Spleen (tissue), 11 donors: ENCODE results near the gene PDCD1LG2. TPM values are rescaled to one million over a fixed set of nuclear protein-coding genes. Genes with fewer than 3 reads are reported as not detected.

ENCODE experiments used
- DNase-seq: peaks from one replicate; pipeline ENCODE4 v3.0.0-alpha.2; 2020
- H3K27ac ChIP-seq, 8 donors: fragments of 200-600 bp; sonication (generic) in 7 of 8; 1 replicate in 4 of 8; 2 replicates in 4 of 8; pipeline versions ENCODE4 v1.5.0 to v1.8.0; 2016 to 2021; ENCODE audit warnings: inconsistent platforms in 4 of 8, mild to moderate bottlenecking in 4 of 8, moderate library complexity in 1 of 8
- H3K27me3 ChIP-seq, 7 donors: fragments of 200-600 bp; sonication (generic) in 6 of 7; replicated peaks in 1 of 7; 1 replicate in 4 of 7; 2 replicates in 3 of 7; pipeline versions ENCODE4 v1.5.0 to v1.8.0; 2016 to 2021; ENCODE audit warnings: inconsistent platforms in 3 of 7, mild to moderate bottlenecking in 1 of 7
- H3K36me3 ChIP-seq, 6 donors: fragments of 200-600 bp; sonication (generic) in 5 of 6; 1 replicate in 4 of 6; 2 replicates in 2 of 6; pipeline versions ENCODE4 v1.5.0 to v1.8.0; 2016 to 2021; ENCODE audit warnings: inconsistent platforms in 2 of 6
- H3K4me1 ChIP-seq, 6 donors: fragments of 200-600 bp; sonication (generic) in 5 of 6; 1 replicate in 3 of 6; 2 replicates in 3 of 6; pipeline versions ENCODE4 v1.5.0 to v1.8.0; 2016 to 2021; ENCODE audit warnings: inconsistent platforms in 3 of 6
- H3K4me3 ChIP-seq, 8 donors: fragments of 200-600 bp; sonication (generic) in 7 of 8; 1 replicate in 4 of 8; 2 replicates in 4 of 8; pipeline versions ENCODE4 v1.5.0 to v1.8.0; 2016 to 2021; ENCODE audit warnings: inconsistent platforms in 4 of 8, mild to moderate bottlenecking in 4 of 8, moderate library complexity in 2 of 8
- H3K9me3 ChIP-seq, 8 donors: fragments of 200-600 bp; sonication (generic) in 7 of 8; 1 replicate in 4 of 8; 2 replicates in 4 of 8; pipeline versions ENCODE4 v1.5.0 to v1.8.0; 2016 to 2021; ENCODE audit warnings: inconsistent platforms in 4 of 8
- POLR2A ChIP-seq, 3 donors: fragments of 450-650 bp; IDR thresholded peaks; one replicate each; pipeline ENCODE4 v1.5.1; 2017; ENCODE audit warnings: antibody characterized with exemption in 3 of 3, mild to moderate bottlenecking in 1 of 3
- POLR2AphosphoS5 ChIP-seq, 3 donors: sonication (generic); formaldehyde crosslinking; IDR thresholded peaks; one replicate each; pipeline ENCODE4 v1.5.1; 2017; ENCODE audit warnings: antibody characterized with exemption in 3 of 3
- WGBS, 5 donors: extraction: QIAGEN DNeasy Blood & Tissue Kit in 3 of 5; methylation state at CpG; one replicate each; pipeline versions ENCODE4 v1.1.5 to v1.1.7; 2013 to 2018; 5-methylcytosine and 5-hydroxymethylcytosine counted together
- intact Hi-C: fragments of 100-400 bp; cut with DNase I; formaldehyde crosslinking; loops from one replicate; pipeline ENCODE4 v1.15.0; 2023; ENCODE audit warnings: low total_unique reads
- polyA plus RNA-seq, 3 donors: library from polyadenylated mRNA; stranded (reverse); fragments of 200-250 nt; gene quantifications; one replicate each; pipeline ENCODE4 v1.2.1, GENCODE V29; 2013
- total RNA-seq, 7 donors: library from RNA; depleted of rRNA in 3 of 7; stranded (reverse); fragments of >200 nt in 3 of 7; fragmentation: NEBNext Ultra II Directional in 4 of 7; extraction: Animal tissue kit (Norgen Biotek cat#: 25700) in 4 of 7; gene quantifications; one replicate each; pipeline versions ENCODE4 v1.1.0 to v1.2.1, GENCODE V29; 2016 to 2021
- TF ChIP-seq, protein P1 (sequence below), 11 experiments: fragments of 200-600 bp in 7 of 11; fragments of 450-650 bp in 4 of 11; sonication (generic) in 4 of 11; IDR thresholded peaks in 8 of 11; conservative IDR thresholded peaks in 3 of 11; 1 replicate in 7 of 11; 2 replicates in 4 of 11; pipeline versions ENCODE4 v1.4.0 to v1.8.0; 2016 to 2021; ENCODE audit warnings: antibody characterized with exemption in 11 of 11, inconsistent platforms in 4 of 11, mild to moderate bottlenecking in 1 of 11
- donor health status: healthy with polysubstance abuse.
- donor health status: DM: no; HTN: no; CAD: no; lungs with moderate emphysema.
- donor health status: DM: no; HTN: no; CAD: no.
- donor health status: Bipolar disorder and iron deficiency.
- donor health status: healthy.
- donor health status: DM: no; HTN: no; CAD: no.
- donor health status: DM: yes; HTN: yes; CAD: no.

Gene PDCD1LG2
- total and polyA plus RNA-seq, 10 donors = 2.0 to 29.3 (median 17.4) TPM

DNA sequence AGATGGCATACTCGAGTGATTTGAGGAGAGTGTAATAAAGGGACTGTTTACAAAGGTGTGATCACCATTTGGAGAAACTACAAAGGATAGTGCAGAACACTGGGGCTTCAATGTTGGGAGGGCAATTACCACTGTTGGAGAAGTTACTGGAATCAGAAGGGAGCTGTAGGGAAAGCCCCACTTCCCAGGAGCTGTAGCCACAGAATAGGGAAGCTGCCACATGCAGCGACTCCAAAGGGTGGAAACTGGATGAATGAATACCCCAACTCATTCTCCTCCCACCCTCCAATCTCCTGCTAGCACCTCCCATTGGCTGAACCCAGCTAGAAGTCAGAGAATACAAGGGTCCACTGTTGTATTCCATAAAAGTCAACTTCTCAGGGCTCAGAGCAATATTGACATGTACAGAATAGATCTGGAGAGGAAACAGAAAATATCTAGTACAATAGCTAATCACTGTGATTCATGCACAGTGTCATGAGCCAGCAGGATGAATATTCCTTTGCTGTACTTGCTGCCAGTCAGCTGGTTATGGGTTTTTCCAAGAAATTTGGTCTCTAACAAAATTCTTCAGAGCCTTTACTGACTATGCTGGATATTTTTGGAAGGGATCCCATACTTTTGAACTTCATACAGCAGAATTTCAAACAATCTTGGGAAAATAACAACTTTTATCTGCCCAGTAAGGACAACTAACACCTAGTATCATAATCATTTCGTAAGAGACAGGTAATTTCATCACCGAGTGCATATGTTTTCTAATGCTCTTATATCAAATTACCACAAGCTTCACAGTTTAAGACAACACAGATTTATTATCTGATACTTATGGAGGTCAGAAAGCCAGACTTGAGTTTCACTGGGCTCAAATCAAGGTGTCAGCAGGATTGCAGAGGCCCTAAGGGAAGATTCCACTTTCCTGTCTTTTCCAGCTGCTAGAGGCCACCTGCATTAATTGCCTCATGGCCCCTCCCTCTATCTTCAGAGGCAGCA, 39.6 kb downstream of the PDCD1LG2 start:
- no peak for TF ChIP-seq POLR2AphosphoS5 (IDR thresholded peaks at IDR 0.05)
- TF ChIP-seq, protein P1, sequence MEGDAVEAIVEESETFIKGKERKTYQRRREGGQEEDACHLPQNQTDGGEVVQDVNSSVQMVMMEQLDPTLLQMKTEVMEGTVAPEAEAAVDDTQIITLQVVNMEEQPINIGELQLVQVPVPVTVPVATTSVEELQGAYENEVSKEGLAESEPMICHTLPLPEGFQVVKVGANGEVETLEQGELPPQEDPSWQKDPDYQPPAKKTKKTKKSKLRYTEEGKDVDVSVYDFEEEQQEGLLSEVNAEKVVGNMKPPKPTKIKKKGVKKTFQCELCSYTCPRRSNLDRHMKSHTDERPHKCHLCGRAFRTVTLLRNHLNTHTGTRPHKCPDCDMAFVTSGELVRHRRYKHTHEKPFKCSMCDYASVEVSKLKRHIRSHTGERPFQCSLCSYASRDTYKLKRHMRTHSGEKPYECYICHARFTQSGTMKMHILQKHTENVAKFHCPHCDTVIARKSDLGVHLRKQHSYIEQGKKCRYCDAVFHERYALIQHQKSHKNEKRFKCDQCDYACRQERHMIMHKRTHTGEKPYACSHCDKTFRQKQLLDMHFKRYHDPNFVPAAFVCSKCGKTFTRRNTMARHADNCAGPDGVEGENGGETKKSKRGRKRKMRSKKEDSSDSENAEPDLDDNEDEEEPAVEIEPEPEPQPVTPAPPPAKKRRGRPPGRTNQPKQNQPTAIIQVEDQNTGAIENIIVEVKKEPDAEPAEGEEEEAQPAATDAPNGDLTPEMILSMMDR (IDR thresholded peaks at IDR 0.05 in 8 of 11, conservative IDR thresholded peaks at IDR 0.05 in 3 of 11) = no peak
- no peak for TF ChIP-seq POLR2A (IDR thresholded peaks at IDR 0.05)
- 67 to 83% (median 83%) methylated on average over 4 of the region's 4 CpGs for WGBS, 5 donors
- no peaks in the 10 kb centered on the region for H3K4me1 ChIP-seq
- no peaks in the 10 kb centered on the region for H3K27me3 ChIP-seq
- H3K4me3 ChIP-seq = no peak overlapping the region
- DNase-seq = no peak
- intact Hi-C loops = no loop called here
- H3K36me3 ChIP-seq = peaks cover 0 to 8% (median 0%) of the 10 kb centered on the region in 6 donors
- no peaks in the 10 kb centered on the region for H3K9me3 ChIP-seq
- no peak overlapping the region for H3K27ac ChIP-seq

GRCh38 chr9:5551368-5552150, 41.2 kb downstream of the PDCD1LG2 start:
- no peak for TF ChIP-seq POLR2AphosphoS5 (IDR thresholded peaks at IDR 0.05)
- TF ChIP-seq POLR2A (IDR thresholded peaks at IDR 0.05) = no peak
- TF ChIP-seq, protein P1 (IDR thresholded peaks at IDR 0.05 in 8 of 11, conservative IDR thresholded peaks at IDR 0.05 in 3 of 11) = no peak
- intact Hi-C loops = no loop called here
- Histone ChIP-seq H3K9me3 (no peaks in the 10 kb centered on the region), H3K27ac (no peak overlapping the region), H3K36me3 (peaks cover 0 to 8% (median 0%) of the 10 kb centered on the region in 6 donors), H3K4me1 (peaks cover 0 to 6% (median 3%) of the 10 kb centered on the region in 6 donors), H3K4me3 (no peak overlapping the region), H3K27me3 (no peaks in the 10 kb centered on the region)
- no peak for DNase-seq
- 93 to 97% (median 96%) methylated on average over 4 of the region's 4 CpGs for WGBS, 5 donors

- no peak for DNase-seq
- peaks cover 0 to 8% (median 0%) of the 10 kb centered on the region in 6 donors for H3K36me3 ChIP-seq
- TF ChIP-seq, protein P1 (IDR thresholded peaks at IDR 0.05 in 8 of 11, conservative IDR thresholded peaks at IDR 0.05 in 3 of 11) = no peak
- H3K4me1 ChIP-seq = peaks cover 0 to 10% (median 3%) of the 10 kb centered on the region in 6 donors
- no peak overlapping the region for H3K4me3 ChIP-seq
- no peaks in the 10 kb centered on the region for H3K27me3 ChIP-seq
- no peak overlapping the region for H3K27ac ChIP-seq
- no peaks in the 10 kb centered on the region for H3K9me3 ChIP-seq
- WGBS, 5 donors = 90 to 96% (median 94%) methylated on average over 3 of the region's 3 CpGs
- intact Hi-C loops = no loop called here
Measured at GRCh38 chr9:5552301-5552700, 42.0 kb downstream of the PDCD1LG2 start.
